ENCODE measurements around the gene FAM168A. TPM values are rescaled to one million over a fixed set of nuclear protein-coding genes. Genes with fewer than 3 reads are reported as not detected.

The FAM168A gene
- total RNA-seq, 1 donor from 2014 or later: 21.4 TPM

- intact Hi-C loops (cut with DNase I): no loop called here
- DNase-seq (ENCODE audit: extremely low spot score in 2 of 2): no peak
- no peaks in the 10 kb centered on the region for H3K9me3 ChIP-seq
- peaks cover 66% of the 10 kb centered on the region for H3K4me1 ChIP-seq
- TF ChIP-seq POLR2AphosphoS5 (IDR thresholded peaks at IDR 0.05; ENCODE audit: insufficient read depth in 1 of 2, low read depth in 1 of 2): no peak
- TF ChIP-seq CTCF (IDR thresholded peaks at IDR 0.05): no peak
- no peak for TF ChIP-seq POLR2A (IDR thresholded peaks at IDR 0.05)
- no peaks in the 10 kb centered on the region for H3K36me3 ChIP-seq
- no peaks in the 10 kb centered on the region for H3K27me3 ChIP-seq
- no peak overlapping the region for H3K27ac ChIP-seq
- no peak overlapping the region for H3K4me3 ChIP-seq
These were observed 210.2 kb downstream of the FAM168A start for GRCh38 chr11:73387594-73388264.

GRCh38 chr11:73386546-73386945 lies 211.4 kb downstream of the FAM168A start:
- TF ChIP-seq POLR2AphosphoS5 (IDR thresholded peaks at IDR 0.05; ENCODE audit: insufficient read depth in 1 of 2, low read depth in 1 of 2) (no peak), POLR2A (IDR thresholded peaks at IDR 0.05) (no peak), CTCF (IDR thresholded peaks at IDR 0.05) (no peak)
- Histone ChIP-seq H3K36me3 (no peaks in the 10 kb centered on the region), H3K9me3 (no peaks in the 10 kb centered on the region), H3K27ac (no peak overlapping the region), H3K4me3 (no peak overlapping the region), H3K27me3 (no peaks in the 10 kb centered on the region), H3K4me1 (peaks cover 66% of the 10 kb centered on the region)
- no peak for DNase-seq (ENCODE audit: extremely low spot score in 2 of 2)
- intact Hi-C loops (cut with DNase I): no loop called here

- peaks cover 66% of the 10 kb centered on the region for H3K4me1 ChIP-seq
These were observed 211.9 kb downstream of the FAM168A start for GRCh38 chr11:73386016-73386415.

GRCh38 chr11:73384872-73385689 lies 212.8 kb downstream of the FAM168A start:
- Histone ChIP-seq H3K27ac (no peak overlapping the region), H3K36me3 (no peaks in the 10 kb centered on the region), H3K27me3 (no peaks in the 10 kb centered on the region), H3K9me3 (no peaks in the 10 kb centered on the region), H3K4me3 (no peak overlapping the region), H3K4me1 (peaks cover 66% of the 10 kb centered on the region)
- DNase-seq (ENCODE audit: extremely low spot score in 2 of 2): no peak
- TF ChIP-seq POLR2AphosphoS5 (IDR thresholded peaks at IDR 0.05; ENCODE audit: insufficient read depth in 1 of 2, low read depth in 1 of 2) (peak in 1 of 2 donors; percentile 13), POLR2A (IDR thresholded peaks at IDR 0.05) (no peak), CTCF (IDR thresholded peaks at IDR 0.05) (no peak)
- intact Hi-C loops (cut with DNase I): no loop called here

More at GRCh38 chr11:73386016-73386415, 211.9 kb downstream of the FAM168A start:
- intact Hi-C loops (cut with DNase I): no loop called here
- no peak for DNase-seq (ENCODE audit: extremely low spot score in 2 of 2)
- TF ChIP-seq POLR2A (IDR thresholded peaks at IDR 0.05): no peak
- no peak for TF ChIP-seq POLR2AphosphoS5 (IDR thresholded peaks at IDR 0.05; ENCODE audit: insufficient read depth in 1 of 2, low read depth in 1 of 2)
- TF ChIP-seq CTCF (IDR thresholded peaks at IDR 0.05): no peak
- Histone ChIP-seq H3K9me3 (no peaks in the 10 kb centered on the region), H3K36me3 (no peaks in the 10 kb centered on the region), H3K4me3 (no peak overlapping the region), H3K27me3 (no peaks in the 10 kb centered on the region), H3K27ac (no peak overlapping the region)

- Histone ChIP-seq H3K4me3 (no peak overlapping the region), H3K9me3 (no peaks in the 10 kb centered on the region), H3K4me1 (peaks cover 71% of the 10 kb centered on the region), H3K36me3 (no peaks in the 10 kb centered on the region), H3K27ac (no peak overlapping the region), H3K27me3 (no peaks in the 10 kb centered on the region)
- DNase-seq (ENCODE audit: extremely low spot score in 2 of 2): no peak
- intact Hi-C loops (cut with DNase I): no loop called here
- TF ChIP-seq POLR2A (IDR thresholded peaks at IDR 0.05): no peak
- TF ChIP-seq POLR2AphosphoS5 (IDR thresholded peaks at IDR 0.05; ENCODE audit: insufficient read depth in 1 of 2, low read depth in 1 of 2): no peak
- no peak for TF ChIP-seq CTCF (IDR thresholded peaks at IDR 0.05)
These were observed 213.4 kb downstream of the FAM168A start for GRCh38 chr11:73384531-73384871.
